PFSK-1 (cell line): Measurements from ENCODE around the gene C11orf98.

Experiments
- POLR2AphosphoS5 ChIP-seq: IDR thresholded peaks from 2 replicates; pipeline ENCODE4 v1.6.1; 2012; ENCODE audit warnings: low read depth, mild to moderate bottlenecking, control low read depth, low read length, moderate library complexity
- SIN3A ChIP-seq: IDR thresholded peaks from 2 replicates; pipeline ENCODE4 v1.6.1; 2012; ENCODE audit warnings: mild to moderate bottlenecking, low read length, moderate library complexity, borderline replicate concordance; ENCODE audit not compliant: insufficient read depth

- TF ChIP-seq POLR2AphosphoS5: no peak
- TF ChIP-seq SIN3A: no peak
Observed at GRCh38 chr11:62710001-62710345, 45.0 kb upstream of the C11orf98 start.
